ENCODE results near the gene DNAAF5.
A peak's percentile ranks its signal among the peaks of the same experiment; 100 is the strongest.

The DNAAF5 gene

GRCh38 chr7:726084-726853 lies at the start of gene DNAAF5:
Gene DNAAF5, plus strand, starts transcription at chr7:726699. Its CDS starts 22 bp downstream, at chr7:726721.
- H3K27ac ChIP-seq: peak within 1 kb of the TSS; percentile 24 to 93 (median 76)

GRCh38 chr7:676972-677385 lies 49.5 kb upstream of the DNAAF5 start:
- Histone ChIP-seq H3K4me3 (no peak overlapping the region), H3K27ac (peak overlapping the region in 1 of 21 experiments; percentile 44)

More at GRCh38 chr7:726084-726853, at the start of gene DNAAF5:
- peak within 1 kb of the TSS; percentile 58 to 97 (median 91) for H3K4me3 ChIP-seq

- Histone ChIP-seq H3K27ac (no peak overlapping the region), H3K4me3 (no peak overlapping the region)
Observed at GRCh38 chr7:680411-681127, 45.9 kb upstream of the DNAAF5 start.

- no peak overlapping the region for H3K4me3 ChIP-seq
- no peak overlapping the region for H3K27ac ChIP-seq
Observed at GRCh38 chr7:681551-682307, 44.8 kb upstream of the DNAAF5 start.

- H3K27ac ChIP-seq: no peak overlapping the region
- no peak overlapping the region for H3K4me3 ChIP-seq
Observed at GRCh38 chr7:682810-683209, 43.7 kb upstream of the DNAAF5 start.

GRCh38 chr7:683526-684205 lies 42.8 kb upstream of the DNAAF5 start:
- Histone ChIP-seq H3K4me3 (no peak overlapping the region), H3K27ac (no peak overlapping the region)

- no peak overlapping the region for H3K27ac ChIP-seq
- no peak overlapping the region for H3K4me3 ChIP-seq
Observed at GRCh38 chr7:684416-684815, 42.1 kb upstream of the DNAAF5 start.

GRCh38 chr7:685540-685939 lies 41.0 kb upstream of the DNAAF5 start:
- H3K4me3 ChIP-seq: no peak overlapping the region
- H3K27ac ChIP-seq: no peak overlapping the region

GRCh38 chr7:690478-691360 lies 35.8 kb upstream of the DNAAF5 start:
- H3K27ac ChIP-seq: no peak overlapping the region
- H3K4me3 ChIP-seq: no peak overlapping the region

- no peak overlapping the region for H3K27ac ChIP-seq
- H3K4me3 ChIP-seq: no peak overlapping the region
Observed at GRCh38 chr7:691361-692045, 35.0 kb upstream of the DNAAF5 start.

- no peak overlapping the region for H3K4me3 ChIP-seq
- no peak overlapping the region for H3K27ac ChIP-seq
Observed at GRCh38 chr7:693280-693679, 33.2 kb upstream of the DNAAF5 start.

GRCh38 chr7:696426-696811 lies 30.1 kb upstream of the DNAAF5 start:
- Histone ChIP-seq H3K4me3 (no peak overlapping the region), H3K27ac (peak overlapping the region in 1 of 21 experiments; percentile 65)

GRCh38 chr7:696812-697551 lies 29.5 kb upstream of the DNAAF5 start:
- Histone ChIP-seq H3K27ac (peak overlapping the region in 7 of 21 experiments; percentile 9 to 65 (median 26)), H3K4me3 (no peak overlapping the region)

- H3K27ac ChIP-seq: peak overlapping the region in 3 of 21 experiments; percentile 56 to 80 (median 63)
- H3K4me3 ChIP-seq: no peak overlapping the region
Observed at GRCh38 chr7:698515-699475, 27.7 kb upstream of the DNAAF5 start.

- Histone ChIP-seq H3K27ac (peak overlapping the region in 6 of 21 experiments; percentile 22 to 80 (median 52)), H3K4me3 (no peak overlapping the region)
Observed at GRCh38 chr7:699476-700170, 26.9 kb upstream of the DNAAF5 start.
